Measurements from ENCODE around the gene COL27A1.

- no peak for TF ChIP-seq POLR2A (IDR thresholded peaks at IDR 0.05)
- TF ChIP-seq CTCF (IDR thresholded peaks at IDR 0.05): no peak
- TF ChIP-seq POLR2AphosphoS5 (IDR thresholded peaks at IDR 0.05): no peak
Observed at GRCh38 chr9:114303571-114303970, 148.2 kb downstream of the COL27A1 start.
